ENCODE measurements around the gene TMEM208.
A peak's percentile ranks its signal among the peaks of the same experiment; 100 is the strongest.

Gene TMEM208

DNA sequence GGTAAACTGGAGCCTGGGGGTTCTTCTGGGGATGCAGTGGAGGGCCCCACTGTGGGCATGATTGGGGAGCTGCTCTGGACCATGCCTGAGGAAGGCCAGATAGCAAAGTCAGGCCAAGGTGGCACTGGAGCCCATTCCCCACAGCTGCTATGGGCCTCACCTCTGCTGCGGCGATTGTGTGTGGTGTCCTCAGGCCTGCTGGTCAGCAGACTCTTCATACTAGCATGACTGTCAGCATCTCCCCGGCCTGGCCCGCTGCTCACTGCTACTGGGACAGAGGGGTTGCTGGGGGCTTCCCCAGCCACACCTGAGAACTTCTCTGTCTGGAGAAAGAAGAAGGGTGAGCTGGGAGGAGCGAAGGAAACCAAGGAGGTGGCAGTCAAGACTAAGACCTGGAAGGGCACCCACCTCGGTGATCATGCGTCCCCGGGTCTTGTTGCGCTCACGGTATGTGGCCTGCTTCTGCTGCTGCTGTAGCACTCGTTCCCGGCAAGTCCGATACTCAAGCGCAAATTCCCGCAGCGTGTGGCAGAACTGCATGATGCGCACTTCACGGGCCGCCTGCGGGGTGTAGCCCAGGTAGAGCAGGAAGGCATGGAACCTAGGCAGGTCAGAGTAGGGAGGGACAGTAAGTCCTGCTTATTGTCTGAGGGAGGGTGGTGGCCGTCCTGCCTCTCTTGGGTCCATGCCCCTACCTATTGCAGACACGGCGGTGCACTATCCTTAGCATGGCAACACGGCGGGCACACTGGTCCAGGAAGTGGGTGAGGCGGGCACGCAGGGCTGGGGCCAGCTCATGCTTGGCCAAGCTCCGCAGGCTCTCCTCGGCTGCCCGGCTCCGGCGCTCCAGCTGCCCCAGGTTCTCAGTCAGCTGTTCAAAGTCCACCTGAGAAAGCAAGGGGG is 3.2 kb downstream of the TMEM208 start:
- no peak for DNase-seq (ENCODE audit: low spot score)
- no peak overlapping the region for H3K4me3 Mint-ChIP-seq
- no peak overlapping the region for H3K27ac Mint-ChIP-seq
- no peaks in the 10 kb centered on the region for H3K9me3 Mint-ChIP-seq
- peaks cover 22% of the 10 kb centered on the region for H3K4me1 Mint-ChIP-seq (ENCODE audit: low read depth)
- peaks cover 44% of the 10 kb centered on the region for H3K36me3 Mint-ChIP-seq (ENCODE audit: low read depth)
- no peaks in the 10 kb centered on the region for H3K27me3 Mint-ChIP-seq (ENCODE audit: low read depth)

DNA sequence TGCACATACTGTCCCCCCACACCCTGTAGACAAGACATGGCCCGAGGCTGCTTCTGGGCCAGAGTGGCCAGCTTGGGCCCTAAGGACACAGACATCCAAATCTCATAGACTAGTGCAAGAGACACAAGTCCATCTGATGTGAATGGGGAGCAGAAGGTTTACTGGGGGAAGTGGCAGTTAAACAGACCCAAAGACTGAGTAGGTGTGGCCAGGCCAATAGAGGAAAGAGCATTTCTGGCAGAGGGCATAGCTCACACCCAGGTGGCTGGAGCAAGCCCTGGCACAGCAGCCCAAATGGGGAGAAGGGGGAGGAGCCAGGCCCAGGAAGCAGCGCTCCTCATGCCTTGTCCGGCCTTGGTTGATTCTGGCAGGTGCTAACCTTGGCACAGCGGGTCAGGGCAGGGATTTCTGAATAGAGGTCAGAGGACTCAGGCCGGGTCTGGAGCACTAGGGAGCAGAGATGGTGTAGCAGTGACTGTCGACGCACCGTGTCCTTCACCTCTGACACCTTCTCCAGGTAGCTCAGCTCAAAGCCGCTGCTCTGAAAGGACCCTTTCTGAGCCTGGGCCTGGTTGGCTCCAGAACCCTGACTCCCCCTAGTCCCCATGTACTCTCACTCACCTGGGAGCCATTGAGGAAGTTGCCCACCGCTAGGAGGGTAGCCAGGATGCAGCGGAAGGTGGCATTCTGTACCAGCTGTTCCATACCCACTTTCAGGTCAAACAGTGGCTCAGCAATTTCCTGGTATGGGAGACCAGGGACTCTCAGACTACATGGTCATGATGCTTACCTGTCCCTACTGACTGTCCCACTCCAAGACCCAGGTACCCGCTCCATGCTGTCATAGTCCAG is 4.1 kb downstream of the TMEM208 start:
- DNase-seq (ENCODE audit: low spot score): no peak
- peaks cover 15% of the 10 kb centered on the region for H3K4me1 Mint-ChIP-seq (ENCODE audit: low read depth)
- H3K36me3 Mint-ChIP-seq (ENCODE audit: low read depth): peaks cover 48% of the 10 kb centered on the region
- no peak overlapping the region for H3K4me3 Mint-ChIP-seq
- H3K27me3 Mint-ChIP-seq (ENCODE audit: low read depth): no peaks in the 10 kb centered on the region
- H3K27ac Mint-ChIP-seq: no peak overlapping the region
- no peaks in the 10 kb centered on the region for H3K9me3 Mint-ChIP-seq

DNA sequence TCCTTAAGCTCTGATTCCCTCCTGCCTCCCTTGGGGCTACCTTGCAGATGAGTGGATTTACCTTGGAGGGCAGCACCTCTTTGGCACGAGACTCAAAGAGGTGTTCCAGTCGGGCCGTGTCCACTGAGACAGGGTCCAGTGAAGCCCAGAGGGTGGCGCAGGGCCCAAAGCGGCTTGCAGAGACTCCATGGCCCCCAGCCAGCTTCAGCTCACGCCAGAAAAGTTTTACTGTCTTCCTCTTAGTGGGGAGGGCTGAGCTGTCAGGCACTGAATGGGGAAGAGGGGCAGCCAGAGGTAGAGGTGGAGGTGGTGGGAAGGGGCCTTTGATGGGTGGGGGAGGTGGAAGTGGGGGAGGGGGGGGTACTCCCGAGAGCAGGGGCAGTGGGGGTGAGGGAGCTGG is 6.7 kb downstream of the TMEM208 start:
- Mint-ChIP-seq H3K4me1 (ENCODE audit: low read depth) (peaks cover 5% of the 10 kb centered on the region), H3K4me3 (no peak overlapping the region), H3K27me3 (ENCODE audit: low read depth) (no peaks in the 10 kb centered on the region), H3K27ac (no peak overlapping the region), H3K9me3 (no peaks in the 10 kb centered on the region), H3K36me3 (ENCODE audit: low read depth) (peaks cover 60% of the 10 kb centered on the region)
- DNase-seq (ENCODE audit: low spot score): no peak

DNA sequence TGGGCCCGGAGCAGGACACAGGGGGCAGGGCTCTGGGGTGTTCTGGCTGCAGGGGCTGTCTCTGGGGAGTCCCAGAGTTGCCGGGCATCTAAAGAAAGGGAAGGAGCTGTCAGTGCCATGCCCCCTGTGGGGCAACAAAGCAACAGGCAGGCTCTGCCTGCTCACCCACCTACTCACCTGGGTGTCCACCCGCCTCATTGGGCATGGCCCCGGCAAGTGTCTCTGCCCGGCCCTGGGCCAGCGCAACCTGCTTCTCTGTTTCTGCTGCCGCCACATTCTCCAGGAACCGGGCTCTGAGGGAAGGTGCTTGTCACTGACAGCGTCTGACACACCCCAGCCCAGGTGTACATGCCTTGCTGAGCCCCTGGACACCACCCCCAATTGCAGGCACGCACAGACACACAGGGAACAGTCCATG is 7.3 kb downstream of the TMEM208 start:
- Mint-ChIP-seq H3K9me3 (no peaks in the 10 kb centered on the region), H3K27ac (no peak overlapping the region), H3K4me1 (ENCODE audit: low read depth) (peaks cover 5% of the 10 kb centered on the region), H3K27me3 (ENCODE audit: low read depth) (no peaks in the 10 kb centered on the region), H3K36me3 (ENCODE audit: low read depth) (peaks cover 59% of the 10 kb centered on the region), H3K4me3 (no peak overlapping the region)
- DNase-seq (ENCODE audit: low spot score): no peak

DNA sequence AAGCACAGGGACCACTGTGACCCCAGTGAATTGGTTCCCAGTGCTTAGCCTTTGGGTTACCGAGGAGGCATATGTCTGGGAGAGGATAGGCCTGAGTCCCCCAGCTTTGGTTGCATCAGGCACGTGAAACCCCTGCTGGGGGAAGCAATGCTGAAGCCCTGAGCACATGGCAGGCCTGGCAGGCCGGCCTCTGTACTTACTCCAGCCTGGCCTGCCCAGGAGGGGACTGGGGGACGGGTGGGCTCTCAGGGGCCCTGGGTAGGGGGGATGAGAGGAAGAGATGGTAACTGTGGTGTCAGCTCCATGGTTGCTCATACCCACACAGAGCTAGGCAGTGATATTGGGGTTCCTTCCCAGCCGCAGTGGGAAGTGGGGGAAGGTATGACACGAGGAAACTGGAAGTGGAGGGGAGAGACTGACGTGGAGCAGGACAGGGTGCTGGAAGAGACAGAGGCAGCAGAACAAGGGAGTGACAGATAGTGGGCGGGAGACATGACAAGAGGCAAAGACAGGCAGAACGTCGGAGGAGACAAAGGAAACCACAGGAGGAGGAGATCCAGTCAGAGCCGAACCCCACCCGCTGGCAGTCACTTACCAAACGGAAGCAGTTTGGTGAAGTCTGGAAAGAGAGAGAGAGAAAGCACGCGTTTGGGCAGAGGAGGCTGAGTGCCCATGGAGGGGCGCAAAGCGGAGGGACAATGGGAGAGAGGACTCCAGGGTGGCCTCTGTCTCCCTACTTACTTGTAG is 9.1 kb downstream of the TMEM208 start:
- Mint-ChIP-seq H3K4me3 (peak overlapping the region; percentile 55), H3K36me3 (ENCODE audit: low read depth) (peaks cover 51% of the 10 kb centered on the region), H3K4me1 (ENCODE audit: low read depth) (peaks cover 5% of the 10 kb centered on the region), H3K9me3 (no peaks in the 10 kb centered on the region), H3K27me3 (ENCODE audit: low read depth) (no peaks in the 10 kb centered on the region), H3K27ac (peak overlapping the region; percentile 86)
- DNase-seq (ENCODE audit: low spot score): no peak

DNA sequence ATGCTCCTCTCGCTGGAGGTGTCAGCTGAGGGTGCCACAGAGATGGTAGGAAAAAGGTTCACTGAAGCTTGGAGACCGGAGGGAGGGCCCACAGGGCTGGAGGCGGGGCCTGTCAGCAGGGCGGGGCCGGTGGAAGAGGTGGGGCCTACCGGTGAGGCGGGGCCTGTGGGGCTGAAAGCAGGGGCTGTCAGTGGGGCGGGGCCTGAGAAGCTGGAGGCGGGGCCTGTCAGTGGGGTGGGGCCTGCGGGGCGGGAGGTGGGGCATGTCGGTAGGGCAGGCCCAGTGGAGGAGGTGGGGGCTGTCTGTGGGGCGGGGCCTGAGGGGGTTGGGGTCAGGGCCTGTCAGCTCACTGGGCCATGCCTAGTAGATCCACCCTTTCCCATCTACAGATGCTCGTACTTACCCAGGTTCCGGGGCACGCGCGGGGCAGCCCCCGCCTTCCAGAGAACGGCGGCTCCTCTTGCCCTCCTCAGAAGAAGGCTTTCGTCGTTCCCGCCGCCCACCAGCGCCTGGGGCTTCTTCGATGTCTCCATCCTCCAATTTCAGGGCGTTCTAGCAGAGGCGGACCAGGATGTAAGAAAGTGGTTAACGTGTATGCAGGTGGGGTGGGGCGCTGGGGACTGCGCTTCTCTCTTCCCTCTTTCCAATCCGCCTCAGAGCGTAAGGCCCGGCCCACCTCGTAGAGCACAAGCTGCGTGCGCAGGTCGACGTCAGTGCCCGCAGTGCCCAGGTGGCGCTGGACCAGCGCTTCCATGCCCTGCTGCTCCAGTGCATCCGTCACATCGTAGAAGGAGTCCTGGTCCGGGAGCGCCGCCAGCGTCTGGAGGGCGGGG is 9.8 kb downstream of the TMEM208 start:
- H3K27me3 Mint-ChIP-seq (ENCODE audit: low read depth): no peaks in the 10 kb centered on the region
- H3K27ac Mint-ChIP-seq: peak overlapping the region; percentile 86
- peak overlapping the region; percentile 55 for H3K4me3 Mint-ChIP-seq
- H3K4me1 Mint-ChIP-seq (ENCODE audit: low read depth): peaks cover 11% of the 10 kb centered on the region
- DNase-seq (ENCODE audit: low spot score): peak; percentile 69
- no peaks in the 10 kb centered on the region for H3K9me3 Mint-ChIP-seq
- peaks cover 51% of the 10 kb centered on the region for H3K36me3 Mint-ChIP-seq (ENCODE audit: low read depth)

DNA sequence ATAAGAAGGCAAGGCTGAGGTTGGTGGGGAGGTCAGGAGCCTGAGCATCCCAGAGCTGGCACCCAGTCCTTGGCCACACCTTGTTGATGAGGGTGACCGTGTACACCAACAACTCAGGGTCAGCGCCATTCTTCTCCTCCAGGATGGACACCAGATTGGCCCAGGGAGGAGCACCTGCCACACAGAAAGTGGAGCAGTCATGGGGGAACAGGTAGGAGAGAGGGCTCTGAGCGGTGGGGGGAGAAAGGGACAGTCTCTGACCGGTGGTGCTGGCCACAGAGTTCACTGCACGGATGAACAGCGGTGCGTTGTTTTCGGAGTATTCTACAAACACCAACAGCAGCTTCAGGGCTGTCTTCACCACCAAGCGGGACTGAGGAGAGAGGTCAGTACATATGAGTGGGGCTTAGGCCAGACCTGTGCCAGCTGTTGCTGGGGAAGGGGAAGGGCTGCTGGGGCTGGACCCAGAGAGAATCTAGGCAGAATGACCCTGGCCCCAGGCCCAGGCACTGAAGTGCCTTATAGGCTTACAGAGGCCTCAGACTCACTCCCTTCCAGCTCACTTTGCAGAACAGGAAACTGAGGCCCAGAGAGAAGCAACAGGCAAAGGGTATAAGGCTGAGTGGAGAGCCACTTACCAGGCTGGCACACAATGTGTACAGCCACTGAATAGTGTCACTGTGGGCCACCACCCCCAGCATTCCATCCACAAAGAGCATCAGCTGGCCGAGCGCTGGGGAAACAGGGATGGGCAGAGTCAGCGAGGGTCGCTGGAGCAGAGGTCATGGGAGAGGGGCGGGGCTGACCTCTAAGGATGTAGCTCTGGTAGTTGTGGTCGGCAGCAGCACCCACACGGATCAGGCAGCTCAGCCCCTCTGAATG is 10.7 kb downstream of the TMEM208 start:
- Mint-ChIP-seq H3K27ac (peak overlapping the region; percentile 31), H3K36me3 (ENCODE audit: low read depth) (peaks cover 51% of the 10 kb centered on the region), H3K4me1 (ENCODE audit: low read depth) (peaks cover 14% of the 10 kb centered on the region), H3K27me3 (ENCODE audit: low read depth) (no peaks in the 10 kb centered on the region), H3K4me3 (no peak overlapping the region), H3K9me3 (no peaks in the 10 kb centered on the region)
- DNase-seq (ENCODE audit: low spot score): no peak

DNA sequence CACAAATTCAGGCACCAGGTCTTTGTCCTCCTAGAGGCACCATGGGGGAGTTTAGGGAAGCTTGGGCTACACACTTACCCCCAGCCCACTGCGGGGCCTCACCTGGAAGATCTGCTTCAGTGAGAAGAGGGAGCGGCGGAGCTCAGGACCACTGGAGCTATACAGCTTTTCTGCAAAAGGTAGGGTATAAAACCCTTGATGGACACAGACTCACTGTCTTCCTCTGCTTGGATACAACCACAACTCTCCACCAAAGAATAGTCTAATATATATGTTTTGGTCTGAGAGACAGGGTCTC is 11.3 kb downstream of the TMEM208 start:
- H3K9me3 Mint-ChIP-seq: no peaks in the 10 kb centered on the region
- no peaks in the 10 kb centered on the region for H3K27me3 Mint-ChIP-seq (ENCODE audit: low read depth)
- no peak for DNase-seq (ENCODE audit: low spot score)
- H3K27ac Mint-ChIP-seq: no peak overlapping the region
- no peak overlapping the region for H3K4me3 Mint-ChIP-seq
- H3K4me1 Mint-ChIP-seq (ENCODE audit: low read depth): peaks cover 16% of the 10 kb centered on the region
- H3K36me3 Mint-ChIP-seq (ENCODE audit: low read depth): peaks cover 48% of the 10 kb centered on the region

DNA sequence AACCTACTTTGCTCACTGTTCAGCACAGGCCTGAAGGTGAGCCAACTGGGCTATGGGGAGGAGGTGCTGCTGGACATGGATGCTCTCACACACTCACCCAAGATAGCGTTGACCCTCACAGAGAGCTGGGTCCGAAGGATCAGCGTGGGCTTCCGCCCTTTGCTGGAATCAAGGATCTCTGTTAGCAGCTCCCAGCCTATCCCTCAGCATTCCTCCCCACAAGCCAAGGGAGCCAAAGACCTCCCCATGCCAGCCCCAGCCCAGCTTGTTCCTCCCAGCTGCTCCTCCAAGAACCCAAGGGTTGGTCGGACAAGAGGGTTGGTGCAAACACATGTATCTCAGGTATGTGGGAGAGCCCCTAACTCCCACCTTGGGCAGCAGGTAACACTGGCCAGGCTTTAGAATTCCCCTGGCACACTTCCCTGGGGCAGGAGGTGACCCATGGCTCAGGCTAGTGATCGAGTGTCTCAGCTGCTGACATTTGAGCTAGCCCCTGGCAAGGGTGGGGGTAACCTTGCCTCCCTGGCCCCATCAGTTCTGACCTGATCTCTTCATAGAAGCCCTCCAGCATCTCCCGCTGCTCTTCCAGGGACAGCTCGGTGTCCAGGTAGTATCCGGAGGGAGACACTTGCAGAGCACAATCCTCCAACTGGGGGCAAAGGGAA is 12.0 kb downstream of the TMEM208 start:
- no peak for DNase-seq (ENCODE audit: low spot score)
- peaks cover 23% of the 10 kb centered on the region for H3K4me1 Mint-ChIP-seq (ENCODE audit: low read depth)
- H3K9me3 Mint-ChIP-seq: no peaks in the 10 kb centered on the region
- peaks cover 43% of the 10 kb centered on the region for H3K36me3 Mint-ChIP-seq (ENCODE audit: low read depth)
- H3K4me3 Mint-ChIP-seq: no peak overlapping the region
- no peak overlapping the region for H3K27ac Mint-ChIP-seq
- no peaks in the 10 kb centered on the region for H3K27me3 Mint-ChIP-seq (ENCODE audit: low read depth)

DNA sequence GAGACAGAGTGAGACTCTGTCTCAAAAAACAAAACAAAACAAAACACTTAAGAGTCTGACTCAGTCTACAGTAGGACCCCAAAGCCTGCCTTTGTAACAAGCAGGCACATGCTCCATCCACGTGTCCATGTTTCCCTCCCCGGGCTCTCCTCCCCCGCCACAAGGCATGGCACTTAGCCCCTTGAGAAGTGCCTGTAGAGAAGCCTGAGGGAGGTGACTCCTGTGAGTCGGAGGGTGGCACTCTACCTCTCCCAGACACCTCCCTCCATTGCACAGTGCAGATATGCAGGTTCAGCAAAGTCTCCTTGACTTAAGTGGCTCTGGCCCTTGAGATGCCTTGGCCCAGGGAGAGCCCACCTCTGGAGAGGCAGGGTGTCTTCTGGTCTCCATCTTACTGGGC is 13.6 kb downstream of the TMEM208 start:
- Mint-ChIP-seq H3K36me3 (ENCODE audit: low read depth) (peaks cover 35% of the 10 kb centered on the region), H3K27me3 (ENCODE audit: low read depth) (no peaks in the 10 kb centered on the region), H3K4me1 (ENCODE audit: low read depth) (peaks cover 38% of the 10 kb centered on the region), H3K4me3 (no peak overlapping the region), H3K9me3 (no peaks in the 10 kb centered on the region), H3K27ac (no peak overlapping the region)
- DNase-seq (ENCODE audit: low spot score): no peak

DNA sequence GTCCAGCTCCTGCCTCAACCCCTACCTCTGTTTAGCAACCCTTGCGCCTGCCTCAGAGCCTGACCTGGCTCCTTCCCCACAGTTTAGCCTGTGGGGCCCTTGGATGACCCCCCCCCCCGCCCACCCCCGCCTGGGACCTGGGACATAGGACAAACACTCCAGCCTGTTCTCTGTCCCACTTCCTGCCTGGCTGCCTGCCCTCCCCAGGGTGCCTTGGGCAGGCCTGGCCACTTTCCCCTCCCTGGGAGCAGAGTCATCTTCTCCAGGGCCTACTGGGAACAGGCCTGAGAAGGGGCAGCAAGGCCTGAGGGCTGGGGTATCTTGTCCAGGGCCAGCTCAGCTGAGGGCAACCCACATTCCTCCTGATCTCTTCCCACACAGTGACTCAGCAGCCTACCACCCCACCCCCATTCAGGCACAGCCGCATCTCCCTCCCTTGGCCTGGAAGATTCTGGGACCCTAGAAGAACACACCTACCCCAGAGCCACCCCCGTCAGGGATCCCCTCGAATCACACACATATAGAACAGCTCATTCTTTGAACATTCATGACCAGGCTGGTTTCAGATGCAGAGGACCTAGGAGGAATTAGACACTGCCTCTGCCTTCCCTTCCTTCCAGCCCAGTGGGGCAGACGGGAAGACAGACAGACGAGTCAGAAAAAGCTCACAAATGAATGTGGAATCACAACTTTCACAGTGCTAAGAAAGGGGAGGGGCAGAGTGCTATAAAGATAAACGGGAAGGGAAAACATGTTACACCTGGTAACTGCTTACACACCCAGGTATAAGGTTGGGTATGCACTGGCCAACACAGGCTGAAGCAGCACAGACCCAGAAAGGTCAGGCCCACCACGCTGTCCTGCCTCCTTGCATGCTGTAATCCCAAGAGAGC is 14.3 kb downstream of the TMEM208 start:
- H3K36me3 Mint-ChIP-seq (ENCODE audit: low read depth): peaks cover 29% of the 10 kb centered on the region

More for the DNA sequence above, 14.3 kb downstream of the TMEM208 start:
- no peak overlapping the region for H3K4me3 Mint-ChIP-seq
- no peaks in the 10 kb centered on the region for H3K27me3 Mint-ChIP-seq (ENCODE audit: low read depth)
- peak overlapping the region; percentile 75 for H3K27ac Mint-ChIP-seq
- H3K4me1 Mint-ChIP-seq (ENCODE audit: low read depth): peaks cover 37% of the 10 kb centered on the region
- no peak for DNase-seq (ENCODE audit: low spot score)
- H3K9me3 Mint-ChIP-seq: no peaks in the 10 kb centered on the region

Data from T-helper 2 cell treated with Interferon-gamma antibody and Interleukin-4, amounts not matched to agents 5 μg/mL and 100 μg/mL, for 36 hours (primary cell).